Measurements from ENCODE around the gene MGRN1. TPM values are rescaled to one million over a fixed set of nuclear protein-coding genes. Genes with fewer than 3 reads are reported as not detected.

Gene MGRN1
- total RNA-seq, 4 donors from 2014 or later, result 26.4 to 51.8 (median 31.4) TPM

GRCh38 chr16:4640572-4641305, 16.1 kb downstream of the MGRN1 start:
- no peak for DNase-seq (ENCODE audit: low spot score)
- no peak for ATAC-seq (ENCODE audit: low FRiP score)
- no peak for TF ChIP-seq CTCF (IDR thresholded peaks at IDR 0.05)

GRCh38 chr16:4641306-4641687, 16.7 kb downstream of the MGRN1 start:
- ATAC-seq (ENCODE audit: low FRiP score) (no peak), DNase-seq (ENCODE audit: low spot score) (no peak)
- no peak for TF ChIP-seq CTCF (IDR thresholded peaks at IDR 0.05)

GRCh38 chr16:4641895-4642294, 17.3 kb downstream of the MGRN1 start:
- TF ChIP-seq CTCF (IDR thresholded peaks at IDR 0.05), result no peak
- DNase-seq (ENCODE audit: low spot score) (no peak), ATAC-seq (ENCODE audit: low FRiP score) (no peak)

GRCh38 chr16:4646773-4647643, 22.4 kb downstream of the MGRN1 start:
- DNase-seq (ENCODE audit: low spot score) (no peak), ATAC-seq (ENCODE audit: low FRiP score) (peak; percentile 26)
- TF ChIP-seq CTCF (IDR thresholded peaks at IDR 0.05), result no peak

- DNase-seq (ENCODE audit: low spot score) (no peak), ATAC-seq (ENCODE audit: low FRiP score) (no peak)
- TF ChIP-seq CTCF (IDR thresholded peaks at IDR 0.05), result no peak
Observed at GRCh38 chr16:4647644-4647980, 23.0 kb downstream of the MGRN1 start.

GRCh38 chr16:4648917-4649316, 24.3 kb downstream of the MGRN1 start:
- TF ChIP-seq CTCF (IDR thresholded peaks at IDR 0.05), result no peak
- DNase-seq (ENCODE audit: low spot score) (no peak), ATAC-seq (ENCODE audit: low FRiP score) (no peak)
